A673 (cell line): Measurements from ENCODE around the gene BPHL. TPM values are rescaled to one million over a fixed set of nuclear protein-coding genes. Genes with fewer than 3 reads are reported as not detected.
A peak's percentile ranks its signal among the peaks of the same experiment; 100 is the strongest.

Source experiments
- BruUV-seq: library from RNA; stranded (reverse); fragments of 400-500 nt; replicated peaks from 2 replicates; lab custom pipeline; 2021; lab: Mats Ljungman, UMichigan
- CTCF ChIA-PET: fragments of 300-600 bp; sonication (Branson Sonifier 250); formaldehyde crosslinking; loops from one replicate; lab custom pipeline; 2022; ENCODE audit warnings: antibody characterized with exemption; lab: Charles Lee
- POLR2A ChIA-PET: fragments of 300-600 bp; sonication (Branson Sonifier 250); formaldehyde crosslinking; loops from one replicate; lab custom pipeline; 2022; ENCODE audit warnings: antibody characterized with exemption; ENCODE audit not compliant: low non-redundant PET; lab: Charles Lee
- DNase-seq: peaks from one replicate; pipeline ENCODE4 v3.0.0-alpha.2; 2015; ENCODE audit warnings: low spot score
- H3K27ac ChIP-seq: fragments of 200-600 bp; sonication (generic); 2 replicates; pipeline ENCODE4 v1.5.1; 2016; ENCODE audit warnings: mixed run types, low read depth, mild to moderate bottlenecking, mixed read lengths, antibody characterized with exemption, low read length; ENCODE audit not compliant: poor library complexity, severe bottlenecking
- H3K27me3 ChIP-seq: fragments of 200-600 bp; sonication (generic); replicated peaks from 2 replicates; pipeline ENCODE4 v1.6.1; 2017; ENCODE audit warnings: mixed run types, low read depth, mild to moderate bottlenecking, mixed read lengths, antibody characterized with exemption, low read length; ENCODE audit not compliant: insufficient read depth, poor library complexity
- H3K36me3 ChIP-seq: fragments of 200-600 bp; sonication (generic); 2 replicates; pipeline ENCODE4 v1.6.1; 2016; ENCODE audit warnings: mixed run types, mild to moderate bottlenecking, mixed read lengths, antibody characterized with exemption, low read length; ENCODE audit not compliant: insufficient read depth, poor library complexity, severe bottlenecking
- H3K4me1 ChIP-seq: fragments of 200-600 bp; sonication (generic); 2 replicates; pipeline ENCODE4 v1.6.1; 2017; ENCODE audit warnings: mixed run types, mild to moderate bottlenecking, mixed read lengths, antibody characterized with exemption, low read length; ENCODE audit not compliant: insufficient read depth, poor library complexity, severe bottlenecking
- H3K4me3 ChIP-seq: fragments of 200-600 bp; sonication (generic); 2 replicates; pipeline ENCODE4 v1.5.1; 2016; ENCODE audit warnings: low read depth, mixed run types, mild to moderate bottlenecking, mixed read lengths, low read length; ENCODE audit not compliant: poor library complexity, severe bottlenecking
- H3K9me3 ChIP-seq: fragments of 200-600 bp; sonication (generic); 2 replicates; pipeline ENCODE4 v1.6.1; 2016; ENCODE audit warnings: mixed run types, low read depth, mild to moderate bottlenecking, mixed read lengths, antibody characterized with exemption, low read length; ENCODE audit not compliant: poor library complexity, severe bottlenecking
- EZH2 ChIP-seq: fragments of 200-600 bp; sonication (generic); IDR thresholded peaks from 2 replicates; pipeline ENCODE4 v1.6.1; 2017; ENCODE audit warnings: borderline replicate concordance, low read depth, mild to moderate bottlenecking, mixed read lengths, antibody characterized with exemption, low read length; ENCODE audit not compliant: poor library complexity, severe bottlenecking
- intact Hi-C: fragments of 100-400 bp; cut with micrococcal nuclease; formaldehyde crosslinking; loops from one replicate; pipeline ENCODE4 v1.10.0; 2022; ENCODE audit not compliant: unreplicated experiment
- total RNA-seq: library from RNA; stranded (reverse); gene quantifications from 2 replicates; pipeline ENCODE4 v1.2.3, GENCODE V29; 2021
- TF ChIP-seq, protein P1 (sequence below): fragments of 300-800, 200-600 bp; sonication (generic); conservative IDR thresholded peaks from 2 replicates; pipeline ENCODE4 v1.5.1; 2017; ENCODE audit warnings: low read depth, mild to moderate bottlenecking, antibody characterized with exemption, low read length, moderate library complexity, mixed read lengths

BPHL gene
- total RNA-seq, 1 experiment from 2014 or later = 30.8 TPM

DNA sequence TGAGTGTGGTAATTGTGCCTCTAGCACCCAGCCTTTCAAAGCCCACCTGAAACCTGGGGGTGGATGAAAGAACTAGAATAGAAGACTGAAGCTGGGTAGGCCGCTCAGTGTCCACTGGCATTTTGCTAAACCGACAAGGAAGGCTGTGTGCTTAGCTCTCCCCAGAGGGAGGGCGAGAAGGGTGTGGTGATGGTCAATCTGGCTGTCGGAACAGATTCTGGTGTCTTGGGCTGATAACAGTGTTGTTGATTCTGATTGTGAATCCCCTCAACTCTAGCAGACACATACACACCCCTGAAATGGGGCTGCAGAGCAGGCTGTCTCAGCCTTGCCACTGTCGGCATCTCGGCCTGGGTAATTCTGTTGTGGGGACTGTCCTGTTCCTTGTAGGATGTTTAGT lies 4.1 kb upstream of the BPHL start:
- no TSS peak for BruUV-seq
- POLR2A ChIA-PET = no interaction called here
- no peak overlapping the region for H3K4me3 ChIP-seq

GRCh38 chr6:3117912-3118352 lies 579 bp upstream of the BPHL start:
- no peaks in the 10 kb centered on the region for H3K36me3 ChIP-seq
- no peak for DNase-seq
- intact Hi-C loops = no loop called here
- ChIA-PET POLR2A (no interaction called here), CTCF (interaction anchor here (0.9 kb wide), 1 partner anchor 165 kb away, joined by 3 read pairs; no protein-coding TSS in a partner anchor)
- H3K4me1 ChIP-seq = peaks cover 4% of the 10 kb centered on the region
- H3K27me3 ChIP-seq = no peaks in the 10 kb centered on the region
- H3K4me3 ChIP-seq = peak overlapping the region; percentile 76
- H3K9me3 ChIP-seq = no peaks in the 10 kb centered on the region
- TSS peak; percentile 92 for BruUV-seq
- TF ChIP-seq, protein P1, sequence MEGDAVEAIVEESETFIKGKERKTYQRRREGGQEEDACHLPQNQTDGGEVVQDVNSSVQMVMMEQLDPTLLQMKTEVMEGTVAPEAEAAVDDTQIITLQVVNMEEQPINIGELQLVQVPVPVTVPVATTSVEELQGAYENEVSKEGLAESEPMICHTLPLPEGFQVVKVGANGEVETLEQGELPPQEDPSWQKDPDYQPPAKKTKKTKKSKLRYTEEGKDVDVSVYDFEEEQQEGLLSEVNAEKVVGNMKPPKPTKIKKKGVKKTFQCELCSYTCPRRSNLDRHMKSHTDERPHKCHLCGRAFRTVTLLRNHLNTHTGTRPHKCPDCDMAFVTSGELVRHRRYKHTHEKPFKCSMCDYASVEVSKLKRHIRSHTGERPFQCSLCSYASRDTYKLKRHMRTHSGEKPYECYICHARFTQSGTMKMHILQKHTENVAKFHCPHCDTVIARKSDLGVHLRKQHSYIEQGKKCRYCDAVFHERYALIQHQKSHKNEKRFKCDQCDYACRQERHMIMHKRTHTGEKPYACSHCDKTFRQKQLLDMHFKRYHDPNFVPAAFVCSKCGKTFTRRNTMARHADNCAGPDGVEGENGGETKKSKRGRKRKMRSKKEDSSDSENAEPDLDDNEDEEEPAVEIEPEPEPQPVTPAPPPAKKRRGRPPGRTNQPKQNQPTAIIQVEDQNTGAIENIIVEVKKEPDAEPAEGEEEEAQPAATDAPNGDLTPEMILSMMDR = no peak
- no peak for TF ChIP-seq EZH2
- peak overlapping the region; percentile 86 for H3K27ac ChIP-seq

More for the DNA sequence above, 4.1 kb upstream of the BPHL start:
- Histone ChIP-seq H3K36me3 (peaks cover 7% of the 10 kb centered on the region), H3K27me3 (no peaks in the 10 kb centered on the region), H3K27ac (no peak overlapping the region), H3K9me3 (no peaks in the 10 kb centered on the region), H3K4me1 (peaks cover 4% of the 10 kb centered on the region)
- CTCF ChIA-PET = no interaction called here
- intact Hi-C loops = no loop called here
- no peak for DNase-seq
- TF ChIP-seq, protein P1 = no peak
- TF ChIP-seq EZH2 = no peak

DNA sequence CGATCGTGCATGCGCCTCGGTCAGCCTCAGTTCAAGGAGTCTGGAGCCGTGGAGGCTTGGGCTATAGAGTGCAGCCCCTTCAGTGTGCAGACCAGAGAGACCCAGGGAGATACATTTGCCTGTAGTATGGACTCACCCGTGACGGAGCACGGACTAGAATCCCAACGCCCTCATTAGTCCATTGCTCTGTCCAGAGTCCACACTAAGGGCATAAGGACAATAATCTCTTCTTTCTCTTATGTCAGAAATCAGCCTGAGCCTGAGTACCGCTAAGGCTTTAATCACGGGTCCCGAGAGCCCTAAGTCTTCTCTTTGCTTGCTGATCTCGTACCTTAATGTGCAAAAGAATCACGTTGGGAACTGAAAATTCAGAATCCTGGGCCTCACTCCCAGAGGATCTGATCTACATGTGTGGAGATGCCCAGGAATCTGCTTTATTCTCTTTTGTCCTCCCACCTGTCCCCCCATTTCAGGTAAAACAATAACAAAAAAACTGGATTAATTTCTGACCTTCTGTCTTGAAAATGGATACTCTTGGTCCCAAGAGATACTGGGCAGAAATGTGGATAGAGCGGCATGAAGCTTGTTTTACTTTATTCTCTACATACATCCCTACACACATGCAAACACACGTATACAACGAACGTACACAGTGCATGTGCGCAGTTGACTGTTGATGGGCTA lies 671 bp downstream of the BPHL start:
- peaks cover 4% of the 10 kb centered on the region for H3K4me1 ChIP-seq
- CTCF ChIA-PET = interaction anchor here (0.9 to 1.1 kb wide), 2 partner anchors 132 to 167 kb away, joined by 3 read pairs; no protein-coding TSS in a partner anchor
- TSS peak; percentile 46 for BruUV-seq
- DNase-seq = no peak
- POLR2A ChIA-PET = no interaction called here
- no peaks in the 10 kb centered on the region for H3K36me3 ChIP-seq
- intact Hi-C loops = no loop called here
- H3K9me3 ChIP-seq = no peaks in the 10 kb centered on the region
- no peak for TF ChIP-seq EZH2
- TF ChIP-seq, protein P1 = no peak
- peak overlapping the region; percentile 76 for H3K4me3 ChIP-seq
- no peaks in the 10 kb centered on the region for H3K27me3 ChIP-seq
- H3K27ac ChIP-seq = peak overlapping the region; percentile 86
